Neural progenitor cell (in vitro differentiated cells): ENCODE data around the gene TRPV5. TPM values are rescaled to one million over a fixed set of nuclear protein-coding genes. Genes with fewer than 3 reads are reported as not detected.

Source experiments
- DNase-seq: peaks from one replicate; pipeline ENCODE4 v3.0.0-alpha.2; 2016; ENCODE audit warnings: low spot score
- H2AFZ ChIP-seq: fragments of 200-600 bp; sonication (generic); replicated peaks from 2 replicates; pipeline ENCODE4 v1.6.1; 2016; ENCODE audit warnings: antibody characterized with exemption
- H3F3A ChIP-seq: fragments of 200-600 bp; sonication (generic); 2 replicates; pipeline ENCODE4 v1.6.1; 2016; ENCODE audit warnings: antibody characterized with exemption, low read depth
- H3K27ac ChIP-seq: fragments of 200-600 bp; sonication (generic); 2 replicates; pipeline ENCODE4 v1.5.1; 2016; ENCODE audit warnings: mild to moderate bottlenecking
- H3K27me3 ChIP-seq: fragments of 200-600 bp; sonication (generic); 2 replicates; pipeline ENCODE4 v1.6.1; 2016; ENCODE audit warnings: mild to moderate bottlenecking, moderate library complexity
- H3K36me3 ChIP-seq: fragments of 200-600 bp; sonication (generic); 2 replicates; pipeline ENCODE4 v1.5.1; 2016
- H3K4me1 ChIP-seq: fragments of 200-600 bp; sonication (generic); 2 replicates; pipeline ENCODE4 v1.6.1; 2016; ENCODE audit warnings: mixed run types
- H3K4me2 ChIP-seq: fragments of 200-600 bp; sonication (generic); 2 replicates; pipeline ENCODE4 v1.6.1; 2016
- H3K4me3 ChIP-seq: fragments of 200-600 bp; sonication (generic); 2 replicates; pipeline ENCODE4 v1.5.1; 2016
- H3K79me2 ChIP-seq: fragments of 200-600 bp; sonication (generic); 2 replicates; pipeline ENCODE4 v1.6.1; 2016; ENCODE audit warnings: low read depth
- H3K9ac ChIP-seq: fragments of 200-600 bp; sonication (generic); 2 replicates; pipeline ENCODE4 v1.6.1; 2016
- H3K9me3 ChIP-seq: fragments of 200-600 bp; sonication (generic); 2 replicates; pipeline ENCODE4 v1.5.1; 2016; ENCODE audit warnings: low read depth
- H4K20me1 ChIP-seq: fragments of 200-600 bp; sonication (generic); 2 replicates; pipeline ENCODE4 v1.6.1; 2016; ENCODE audit warnings: low read depth
- H3K27ac Mint-ChIP-seq: 3 replicates; pipeline ENCODE4 v1.8.0; 2021; ENCODE audit warnings: mixed read lengths
- H3K27me3 Mint-ChIP-seq: 2 replicates; pipeline ENCODE4 v1.8.0; 2022; ENCODE audit warnings: low read depth, mild to moderate bottlenecking, inconsistent platforms, moderate library complexity, mixed read lengths; ENCODE audit not compliant: insufficient read depth
- H3K36me3 Mint-ChIP-seq: 3 replicates; pipeline ENCODE4 v1.8.0; 2021; ENCODE audit warnings: mixed read lengths
- H3K4me1 Mint-ChIP-seq: 3 replicates; pipeline ENCODE4 v1.8.0; 2021; ENCODE audit warnings: mixed read lengths
- H3K4me3 Mint-ChIP-seq: 3 replicates; pipeline ENCODE4 v1.8.0; 2021; ENCODE audit warnings: mild to moderate bottlenecking, moderate library complexity, mixed read lengths
- H3K9me3 Mint-ChIP-seq: 3 replicates; pipeline ENCODE4 v1.8.0; 2020; ENCODE audit warnings: mixed read lengths
- CTCF ChIP-seq: fragments of 200-600 bp; sonication (generic); IDR thresholded peaks from 2 replicates; pipeline ENCODE4 v1.5.1; 2017; ENCODE audit warnings: antibody characterized with exemption, mild to moderate bottlenecking
- EZH2 ChIP-seq: fragments of 200-600 bp; sonication (generic); IDR thresholded peaks from 2 replicates; pipeline ENCODE4 v1.6.1; 2017; ENCODE audit warnings: antibody characterized with exemption, mild to moderate bottlenecking, moderate library complexity
- EZH2phosphoT487 ChIP-seq: fragments of 200-600 bp; sonication (generic); IDR thresholded peaks from 2 replicates; pipeline ENCODE4 v1.6.1; 2017; ENCODE audit warnings: antibody characterized with exemption
- total RNA-seq: library from RNA; depleted of rRNA; stranded (reverse); fragments of >200 nt; gene quantifications from 2 replicates; pipeline ENCODE4 v1.2.3, GENCODE V29; 2015; ENCODE audit warnings: low replicate concordance

Gene TRPV5
- total RNA-seq, 1 donor from 2014 or later: not detected

DNA sequence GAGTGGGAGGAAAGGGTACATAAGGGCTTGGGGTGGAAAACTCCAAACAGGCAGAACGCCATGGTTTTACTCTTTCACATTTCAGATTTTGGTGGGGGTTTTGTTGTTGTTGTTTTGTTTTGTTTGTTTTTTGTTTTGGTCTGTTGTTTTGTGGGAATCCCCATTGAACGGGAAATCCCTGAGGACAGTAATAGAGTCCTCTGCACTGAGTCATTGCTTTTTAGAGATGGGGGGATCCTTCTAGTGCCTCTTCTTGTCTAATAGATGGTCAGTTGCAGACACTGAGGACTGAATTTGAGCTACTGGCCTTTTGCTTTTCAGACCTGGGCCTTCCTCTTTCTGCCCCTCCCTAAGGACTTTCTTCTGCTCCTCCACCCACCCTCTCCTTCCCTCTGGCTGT lies 20.0 kb downstream of the TRPV5 start:
- Mint-ChIP-seq H3K27me3 (peaks cover 2% of the 10 kb centered on the region), H3K9me3 (no peaks in the 10 kb centered on the region), H3K27ac (no peak overlapping the region), H3K36me3 (no peaks in the 10 kb centered on the region), H3K4me1 (no peaks in the 10 kb centered on the region), H3K4me3 (no peak overlapping the region)
- Histone ChIP-seq H3K4me3 (no peak overlapping the region), H3K4me1 (no peaks in the 10 kb centered on the region), H3K9ac (no peak overlapping the region), H3K9me3 (no peaks in the 10 kb centered on the region), H3K27ac (no peak overlapping the region), H3K79me2 (no peaks in the 10 kb centered on the region), H2AFZ (no peak overlapping the region), H3K4me2 (no peak overlapping the region), H3F3A (no peaks in the 10 kb centered on the region), H3K36me3 (no peaks in the 10 kb centered on the region), H4K20me1 (no peaks in the 10 kb centered on the region), H3K27me3 (no peaks in the 10 kb centered on the region)
- no peak for DNase-seq
- TF ChIP-seq EZH2phosphoT487 (no peak), CTCF (no peak), EZH2 (no peak)

DNA sequence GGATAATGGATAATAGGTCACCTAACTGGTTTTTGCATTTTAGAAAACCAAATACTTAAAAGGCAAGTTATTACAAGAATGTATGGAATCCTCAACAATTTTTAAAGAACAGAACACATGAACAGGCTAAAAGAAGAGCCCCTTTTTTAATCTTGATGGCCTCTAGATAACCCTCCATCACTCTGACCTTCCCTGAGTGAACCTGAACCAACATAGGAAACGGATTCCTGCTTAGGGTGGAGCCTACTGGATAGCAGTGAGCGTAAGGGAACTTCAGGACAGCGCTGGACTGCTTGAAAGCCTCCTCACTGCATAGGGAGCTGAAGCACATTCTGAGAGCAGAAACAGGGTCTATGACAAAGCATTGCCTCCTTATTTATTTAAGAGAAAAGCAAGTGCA lies 20.5 kb downstream of the TRPV5 start:
- Histone ChIP-seq H3K4me3 (no peak overlapping the region), H2AFZ (no peak overlapping the region), H3K9ac (no peak overlapping the region), H3F3A (no peaks in the 10 kb centered on the region), H3K36me3 (no peaks in the 10 kb centered on the region), H3K9me3 (no peaks in the 10 kb centered on the region), H3K27me3 (no peaks in the 10 kb centered on the region), H3K27ac (no peak overlapping the region), H3K79me2 (no peaks in the 10 kb centered on the region), H4K20me1 (no peaks in the 10 kb centered on the region), H3K4me1 (no peaks in the 10 kb centered on the region), H3K4me2 (no peak overlapping the region)
- H3K36me3 Mint-ChIP-seq: no peaks in the 10 kb centered on the region
- no peak for DNase-seq
- no peak overlapping the region for H3K4me3 Mint-ChIP-seq
- peaks cover 2% of the 10 kb centered on the region for H3K27me3 Mint-ChIP-seq
- TF ChIP-seq CTCF: no peak
- no peaks in the 10 kb centered on the region for H3K4me1 Mint-ChIP-seq
- no peak overlapping the region for H3K27ac Mint-ChIP-seq
- H3K9me3 Mint-ChIP-seq: no peaks in the 10 kb centered on the region

DNA sequence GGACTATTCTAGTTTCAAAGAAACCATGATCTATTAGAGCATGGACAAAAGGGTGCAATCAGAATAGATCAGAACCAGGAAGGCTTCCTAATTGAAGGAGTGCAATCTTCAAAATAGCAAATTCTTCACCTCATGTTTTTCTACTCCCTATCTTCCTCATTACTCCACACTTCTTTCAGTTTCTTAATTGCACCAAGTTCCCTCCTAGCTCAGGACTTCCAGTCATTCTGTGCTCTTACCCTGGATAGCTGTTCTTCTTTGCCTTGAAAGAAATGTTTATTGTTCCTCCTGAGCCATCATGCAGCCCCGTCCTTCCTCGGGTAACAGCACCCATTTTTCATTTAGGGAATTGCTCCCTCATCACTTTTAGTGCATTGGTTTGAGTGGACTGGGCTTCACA lies 23.1 kb downstream of the TRPV5 start:
- H2AFZ ChIP-seq: no peak overlapping the region
- H3K4me3 ChIP-seq: no peak overlapping the region
- Mint-ChIP-seq H3K36me3 (no peaks in the 10 kb centered on the region), H3K27me3 (peaks cover 2% of the 10 kb centered on the region), H3K9me3 (peaks cover 4% of the 10 kb centered on the region), H3K4me1 (no peaks in the 10 kb centered on the region), H3K27ac (no peak overlapping the region), H3K4me3 (no peak overlapping the region)
- no peaks in the 10 kb centered on the region for H3K27me3 ChIP-seq
- no peaks in the 10 kb centered on the region for H3F3A ChIP-seq
- H3K36me3 ChIP-seq: no peaks in the 10 kb centered on the region
- DNase-seq: no peak
- TF ChIP-seq EZH2phosphoT487: no peak
- no peak for TF ChIP-seq EZH2
- no peak for TF ChIP-seq CTCF
- H4K20me1 ChIP-seq: no peaks in the 10 kb centered on the region
- no peak overlapping the region for H3K9ac ChIP-seq
- no peaks in the 10 kb centered on the region for H3K4me1 ChIP-seq
- H3K4me2 ChIP-seq: no peak overlapping the region
- H3K27ac ChIP-seq: no peak overlapping the region
- H3K79me2 ChIP-seq: no peaks in the 10 kb centered on the region
- H3K9me3 ChIP-seq: peaks cover 5% of the 10 kb centered on the region

GRCh38 chr7:142910031-142910433 lies 23.5 kb downstream of the TRPV5 start:
- H3K36me3 ChIP-seq: no peaks in the 10 kb centered on the region
- H3K27me3 ChIP-seq: no peaks in the 10 kb centered on the region
- no peaks in the 10 kb centered on the region for H3K4me1 ChIP-seq
- no peaks in the 10 kb centered on the region for H3K36me3 Mint-ChIP-seq
- no peaks in the 10 kb centered on the region for H3K4me1 Mint-ChIP-seq
- H3K27me3 Mint-ChIP-seq: peaks cover 2% of the 10 kb centered on the region
- no peak overlapping the region for H3K4me3 Mint-ChIP-seq
- H3K79me2 ChIP-seq: no peaks in the 10 kb centered on the region
- H3K9me3 Mint-ChIP-seq: peaks cover 4% of the 10 kb centered on the region
- no peak overlapping the region for H3K27ac Mint-ChIP-seq
- no peak overlapping the region for H3K4me2 ChIP-seq
- no peak overlapping the region for H3K9ac ChIP-seq
- no peaks in the 10 kb centered on the region for H3F3A ChIP-seq
- H3K9me3 ChIP-seq: peaks cover 10% of the 10 kb centered on the region
- DNase-seq: no peak
- no peak for TF ChIP-seq EZH2
- TF ChIP-seq CTCF: no peak
- TF ChIP-seq EZH2phosphoT487: no peak
- H2AFZ ChIP-seq: no peak overlapping the region
- H3K4me3 ChIP-seq: no peak overlapping the region
- no peaks in the 10 kb centered on the region for H4K20me1 ChIP-seq
- H3K27ac ChIP-seq: no peak overlapping the region
